Coronary artery (tissue), 2 donors: Measurements from ENCODE around the gene VPS50.

Experiments used
- DNase-seq: peaks from one replicate; pipeline ENCODE4 v3.0.0-alpha.2; 2017; ENCODE audit warnings: low spot score
- H3K27ac ChIP-seq, 2 donors: fragments of 200-600 bp; sonication (generic); one replicate each; pipeline ENCODE4 v1.5.1; 2016 to 2019
- H3K4me3 ChIP-seq: fragments of 200-600 bp; sonication (generic); 2 replicates; pipeline ENCODE4 v1.5.1; 2016; ENCODE audit warnings: mild to moderate bottlenecking, moderate library complexity
- CTCF ChIP-seq: fragments of 200-600 bp; sonication (generic); IDR thresholded peaks from one replicate; pipeline ENCODE4 v1.5.1; 2019; ENCODE audit warnings: antibody characterized with exemption

VPS50 gene

GRCh38 chr7:93350338-93350737 is 118.2 kb downstream of the VPS50 start:
- no peak overlapping the region for H3K4me3 ChIP-seq
- DNase-seq, result no peak
- H3K27ac ChIP-seq, result no peak overlapping the region
- TF ChIP-seq CTCF, result no peak

- Histone ChIP-seq H3K4me3 (no peak overlapping the region), H3K27ac (no peak overlapping the region)
- DNase-seq, result no peak
- TF ChIP-seq CTCF, result no peak
Measured at GRCh38 chr7:93352881-93353280, 120.7 kb downstream of the VPS50 start.

GRCh38 chr7:93354815-93355214 is 122.6 kb downstream of the VPS50 start:
- DNase-seq, result no peak
- TF ChIP-seq CTCF, result no peak
- H3K27ac ChIP-seq, result no peak overlapping the region
- H3K4me3 ChIP-seq, result no peak overlapping the region

- H3K27ac ChIP-seq, result no peak overlapping the region
- H3K4me3 ChIP-seq, result no peak overlapping the region
- no peak for TF ChIP-seq CTCF
- no peak for DNase-seq
Measured at GRCh38 chr7:93359520-93360198, 127.5 kb downstream of the VPS50 start.

- Histone ChIP-seq H3K4me3 (no peak overlapping the region), H3K27ac (no peak overlapping the region)
- DNase-seq, result no peak
- no peak for TF ChIP-seq CTCF
Measured at GRCh38 chr7:93361853-93362252, 129.7 kb downstream of the VPS50 start.

GRCh38 chr7:93364806-93365205 is 132.6 kb downstream of the VPS50 start:
- Histone ChIP-seq H3K4me3 (no peak overlapping the region), H3K27ac (no peak overlapping the region)
- no peak for DNase-seq
- TF ChIP-seq CTCF, result no peak

GRCh38 chr7:93365341-93365740 is 133.2 kb downstream of the VPS50 start:
- Histone ChIP-seq H3K4me3 (no peak overlapping the region), H3K27ac (no peak overlapping the region)
- no peak for DNase-seq
- no peak for TF ChIP-seq CTCF
